Activated naive CD8-positive, alpha-beta T cell treated with anti-CD3 and anti-CD28 coated beads, Interleukin-2, amount 50 U/mL, for 16 hours (primary cell): ENCODE data around the gene BUB1.
"Not testable (repeated sequence)": the region's sequence is repeated elsewhere in the genome, so short reads cannot be mapped to it uniquely, and the experiment has no call there.

ENCODE experiments used
- DNase-seq: peaks from one replicate; pipeline ENCODE4 v3.0.0-alpha.2; 2020; ENCODE audit warnings: low read depth, low spot score

The BUB1 gene

GRCh38 chr2:110655701-110656100, 22.2 kb downstream of the BUB1 start:
- no peak for DNase-seq

- no peak for DNase-seq
Observed at GRCh38 chr2:110653861-110654260, 24.0 kb downstream of the BUB1 start.

- DNase-seq, result no peak
Observed at GRCh38 chr2:110650346-110650745, 27.5 kb downstream of the BUB1 start.

DNA sequence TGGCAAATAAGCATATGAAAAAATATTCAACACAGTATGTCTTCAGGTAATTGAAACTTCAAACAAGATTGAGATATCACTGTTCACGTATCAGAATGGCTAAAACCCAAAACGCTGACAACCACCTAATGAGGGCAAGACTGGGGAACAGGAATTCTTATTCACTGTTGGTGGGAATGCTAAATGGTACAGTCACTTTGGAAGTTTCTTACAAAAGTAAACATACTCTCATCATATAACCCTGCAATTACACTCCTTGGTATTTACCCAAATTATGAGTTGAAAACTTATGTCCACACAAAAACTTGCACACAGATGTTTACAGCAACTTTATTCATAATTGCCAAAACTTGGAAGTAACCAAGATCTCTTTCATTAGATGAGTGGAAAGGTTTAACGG, 30.1 kb downstream of the BUB1 start:
- DNase-seq, result no peak

DNA sequence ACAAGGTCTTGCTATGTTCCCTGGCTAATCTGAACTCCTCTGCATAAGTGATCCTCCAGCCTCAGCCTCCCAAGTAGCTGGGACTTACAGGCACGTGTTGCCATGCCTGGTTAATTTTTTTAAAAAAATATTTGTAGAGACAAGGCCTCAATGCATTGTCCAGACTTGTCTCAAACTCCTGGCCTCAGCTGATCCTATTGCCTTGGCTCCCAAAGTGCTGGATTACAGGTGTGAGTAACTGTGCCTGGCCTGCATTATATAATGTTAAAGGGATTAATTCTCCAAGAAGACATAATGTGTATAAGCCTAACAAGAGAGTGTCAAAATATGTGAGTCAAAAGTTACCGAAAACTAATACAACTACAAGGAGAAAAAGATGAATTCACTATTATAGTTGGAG, 32.2 kb downstream of the BUB1 start:
- no peak for DNase-seq

- no peak for DNase-seq
Observed at GRCh38 chr2:110644357-110644756, 33.5 kb downstream of the BUB1 start.

- no peak for DNase-seq
Observed at GRCh38 chr2:110642360-110642759, 35.5 kb downstream of the BUB1 start.

DNA sequence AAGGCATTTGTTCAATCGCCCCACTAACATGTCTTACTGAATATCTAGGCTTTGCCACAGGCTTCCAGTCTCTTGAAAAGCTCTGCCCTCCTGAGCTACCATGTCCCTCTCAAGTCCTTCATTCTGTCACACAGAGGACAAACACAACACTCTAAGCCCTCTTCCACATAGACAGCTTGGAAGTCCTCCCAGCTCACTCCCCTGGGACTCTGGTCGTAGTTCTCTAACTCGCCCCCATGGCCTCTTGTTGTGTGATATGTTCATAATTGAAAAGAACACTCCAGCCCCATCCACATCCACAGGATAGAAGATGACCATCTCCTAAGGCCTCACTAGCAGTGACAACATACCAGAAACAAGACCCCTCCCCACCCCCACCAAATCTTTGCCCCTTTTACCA, 37.9 kb downstream of the BUB1 start:
- DNase-seq, result no peak

DNA sequence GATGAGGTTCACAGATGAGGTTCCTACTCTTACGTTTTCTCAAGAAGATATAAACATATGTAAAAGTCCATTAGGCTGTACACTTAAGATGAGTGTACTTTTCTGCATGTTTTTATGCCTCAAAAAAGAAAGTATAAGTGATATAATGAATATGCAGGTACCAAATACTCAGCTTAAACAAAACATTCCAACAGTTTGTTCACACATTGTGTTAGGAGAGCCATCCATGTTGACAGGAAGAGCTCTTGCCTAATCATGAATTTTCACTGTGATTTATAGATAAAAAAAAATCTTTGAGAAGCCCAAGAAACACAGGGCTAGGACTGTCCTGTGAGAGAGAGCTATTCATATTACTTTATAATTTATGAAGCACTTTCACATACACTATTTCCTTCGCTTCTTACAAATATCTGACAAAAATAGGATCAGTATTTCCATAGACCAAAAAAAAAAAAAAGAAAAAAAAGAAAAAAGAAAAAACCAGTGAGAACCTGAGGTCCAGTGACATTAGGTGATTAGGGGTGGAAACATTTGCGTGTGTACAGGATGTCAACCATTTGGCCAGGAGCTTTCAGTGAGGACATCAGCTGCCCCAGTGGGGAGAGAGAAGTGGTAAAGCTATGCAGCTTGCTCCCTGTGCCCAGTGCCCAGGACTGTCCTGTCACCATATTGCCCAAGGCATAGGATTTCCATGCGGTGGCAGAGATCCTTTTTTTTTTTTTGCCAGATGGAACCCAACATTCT, 38.7 kb downstream of the BUB1 start:
- no peak for DNase-seq

GRCh38 chr2:110638004-110638403, 39.9 kb downstream of the BUB1 start:
- no peak for DNase-seq

GRCh38 chr2:110637093-110637492, 40.8 kb downstream of the BUB1 start:
- no peak for DNase-seq

DNA sequence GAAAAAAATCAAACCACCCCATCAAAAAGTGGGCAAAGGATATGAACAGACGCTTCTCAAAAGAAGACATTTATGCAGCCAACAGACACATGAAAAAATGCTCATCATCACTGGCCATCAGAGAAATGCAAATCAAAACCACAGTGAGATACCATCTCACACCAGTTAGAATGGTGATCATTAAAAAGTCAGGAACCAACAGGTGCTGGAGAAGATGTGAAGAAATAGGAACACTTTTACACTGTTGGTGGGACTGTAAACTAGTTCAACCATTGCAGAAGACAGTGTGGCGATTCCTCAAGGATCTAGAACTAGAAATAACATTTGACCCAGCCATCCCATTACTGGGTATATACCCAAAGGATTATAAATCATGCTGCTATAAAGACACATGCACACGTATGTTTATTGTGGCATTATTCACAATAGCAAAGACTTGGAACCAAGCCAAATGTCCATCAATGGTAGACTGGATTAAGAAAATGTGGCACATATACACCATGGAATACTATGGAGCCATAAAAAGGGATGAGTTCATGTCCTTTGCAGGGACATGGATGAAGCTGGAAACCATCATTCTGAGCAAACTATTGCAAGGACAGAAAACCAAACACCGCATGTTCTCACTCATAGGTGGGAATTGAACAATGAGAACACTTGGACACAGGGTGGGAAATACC, 41.8 kb downstream of the BUB1 start:
- not testable (repeated sequence) for DNase-seq

DNA sequence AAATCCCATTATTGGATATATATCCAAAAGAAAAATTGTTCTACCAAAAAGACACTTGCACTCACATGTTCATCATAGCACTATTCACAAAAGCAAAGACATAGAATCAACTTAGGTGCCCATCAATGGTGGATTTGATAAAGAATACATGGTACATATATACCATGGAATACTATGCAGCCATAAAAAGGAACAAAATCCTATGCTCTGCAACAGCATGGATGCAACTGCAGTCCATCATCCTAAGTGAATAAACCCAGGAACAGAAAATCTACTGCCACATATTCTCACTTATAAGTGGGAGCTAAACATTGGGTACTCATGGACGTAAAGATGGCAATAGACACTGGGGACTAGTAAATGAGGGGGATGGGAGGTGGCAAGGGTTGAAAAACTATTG, 50.5 kb downstream of the BUB1 start:
- not testable (repeated sequence) for DNase-seq

GRCh38 chr2:110619326-110619939, 58.4 kb downstream of the BUB1 start:
- DNase-seq, result not testable (repeated sequence)

DNA sequence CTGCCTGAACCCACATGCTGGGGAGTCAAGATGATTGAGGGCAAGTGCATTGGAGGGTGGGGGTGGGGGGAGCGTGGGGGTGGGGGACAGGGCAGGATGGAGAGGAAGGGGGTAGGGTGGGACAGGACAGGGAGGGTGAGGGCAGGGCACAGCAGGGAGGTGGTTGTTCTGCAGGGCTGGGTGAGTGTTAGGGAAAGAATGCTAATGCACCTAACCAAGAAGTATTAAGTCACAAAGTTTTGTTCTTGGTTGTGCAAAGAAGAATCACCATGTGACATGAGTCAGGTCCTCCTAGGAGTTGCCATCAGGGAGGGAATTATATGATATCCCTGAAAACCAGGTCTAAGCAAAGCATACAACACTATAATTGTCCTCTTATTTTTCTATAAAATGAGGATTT, 63.9 kb downstream of the BUB1 start:
- DNase-seq, result not testable (repeated sequence)

- DNase-seq, result not testable (repeated sequence)
Observed at GRCh38 chr2:110610613-110611250, 67.1 kb downstream of the BUB1 start.

- DNase-seq, result not testable (repeated sequence)
Observed at GRCh38 chr2:110609843-110610612, 67.8 kb downstream of the BUB1 start.

DNA sequence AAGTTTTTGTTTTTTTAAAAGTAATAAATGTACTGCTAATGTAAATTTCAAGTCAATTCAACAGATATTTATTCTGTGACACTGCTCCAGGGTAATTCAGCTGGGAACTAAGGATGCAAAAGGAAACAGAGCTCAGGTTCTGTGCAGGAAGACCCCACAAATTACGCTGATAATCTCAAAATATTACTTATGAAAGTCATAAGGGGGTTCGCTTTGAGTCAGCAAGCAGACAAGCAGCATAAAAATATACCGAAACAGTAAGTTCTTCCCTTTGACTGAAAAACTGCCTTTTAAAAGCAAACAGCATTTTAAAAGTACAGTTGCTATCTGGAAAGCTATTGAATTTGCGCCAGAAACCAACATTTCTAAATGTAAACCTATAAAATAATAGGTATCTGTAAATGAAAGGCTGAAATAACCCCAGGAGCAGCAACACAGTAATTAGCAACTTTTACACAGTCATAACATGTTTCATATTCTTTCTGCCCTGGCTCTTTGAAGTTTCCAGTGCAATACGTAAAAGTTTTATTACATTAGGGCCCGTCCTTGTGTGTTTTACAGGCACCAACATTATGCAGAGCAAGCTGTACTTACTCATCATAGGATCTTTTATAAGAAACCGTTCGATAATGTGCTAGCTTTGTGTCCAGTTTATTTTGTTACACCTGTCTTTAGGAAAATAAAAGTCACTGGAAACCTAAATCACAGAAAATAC, 68.9 kb downstream of the BUB1 start:
- DNase-seq, result not testable (repeated sequence)

- not testable (repeated sequence) for DNase-seq
Observed at GRCh38 chr2:110605057-110605456, 72.8 kb downstream of the BUB1 start.

DNA sequence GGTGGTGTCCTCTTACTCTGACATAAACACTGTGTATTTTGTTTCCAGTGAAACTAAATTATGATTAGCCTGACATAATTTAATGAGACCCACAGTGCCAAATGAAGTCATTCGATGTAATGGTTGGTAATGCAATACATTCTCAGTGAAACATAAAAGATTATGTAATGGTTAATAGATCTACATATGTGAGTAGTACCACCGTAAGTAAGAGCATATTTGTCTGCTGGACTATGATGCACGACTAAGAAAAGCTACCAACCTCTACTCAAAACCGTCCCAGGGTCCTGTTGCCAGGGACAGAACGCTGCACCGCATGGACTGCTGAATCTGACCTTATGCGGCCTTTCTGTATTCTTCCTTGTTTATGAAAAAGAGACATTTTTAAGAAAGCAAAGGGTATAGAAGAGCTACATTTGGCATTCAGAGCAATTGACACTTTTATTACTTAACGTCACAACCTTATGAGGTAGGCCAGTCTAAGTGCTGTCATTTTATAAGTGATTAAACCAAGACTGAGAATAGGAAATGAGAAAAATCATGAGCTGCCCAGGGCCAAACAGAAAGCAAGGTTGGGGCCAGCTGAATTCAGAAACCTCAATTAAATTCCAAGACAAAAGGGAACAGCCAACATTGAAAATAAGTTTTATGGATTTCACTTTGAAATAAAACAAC, 73.8 kb downstream of the BUB1 start:
- DNase-seq, result not testable (repeated sequence)
